Measurements from ENCODE around the gene UGDH.

The UGDH gene

DNA sequence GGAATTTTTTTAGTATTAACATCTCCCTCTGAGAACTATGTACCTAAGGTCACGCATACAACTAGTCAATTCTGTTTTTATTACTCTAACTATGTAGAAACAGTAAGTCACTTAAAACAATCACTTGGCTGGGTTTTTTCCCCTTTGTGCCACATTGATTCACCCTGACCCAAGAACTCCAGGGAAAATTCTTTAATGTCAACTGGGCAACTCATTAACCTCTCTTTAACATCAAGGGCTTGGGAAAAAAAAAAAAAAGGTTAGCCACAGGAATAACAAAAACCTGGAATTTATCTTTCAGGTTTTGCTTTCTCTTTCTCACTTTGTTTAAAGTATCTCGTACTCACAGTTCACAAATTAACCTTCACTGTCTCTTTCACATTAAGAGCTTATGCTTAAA lies 76.6 kb downstream of the UGDH start:
- Histone ChIP-seq H3K79me2 (ENCODE audit: insufficient read depth, low read length) (no peaks in the 10 kb centered on the region), H3K27me3 (ENCODE audit: low read length) (no peaks in the 10 kb centered on the region), H3K9ac (ENCODE audit: low read length) (no peak overlapping the region), H3K4me2 (ENCODE audit: low read depth, low read length, poor library complexity, severe bottlenecking) (no peak overlapping the region), H3K4me3 (ENCODE audit: insufficient read depth, low read length, poor library complexity, severe bottlenecking) (no peak overlapping the region), H3F3A (ENCODE audit: insufficient read depth) (peaks cover 81% of the 10 kb centered on the region), H3K9me2 (replicated peaks; ENCODE audit: insufficient read depth, low read length) (no peaks in the 10 kb centered on the region), H3K9me3 (ENCODE audit: insufficient read depth, low read length) (no peaks in the 10 kb centered on the region), H4K20me1 (ENCODE audit: low read depth, low read length) (peaks cover 16% of the 10 kb centered on the region), H2AFZ (ENCODE audit: low read depth, low read length, severe bottlenecking) (no peak overlapping the region), H3K27ac (ENCODE audit: low read depth, low read length) (no peak overlapping the region), H3K36me3 (ENCODE audit: low read length) (peaks cover 46% of the 10 kb centered on the region)
- TF ChIP-seq, protein P1, sequence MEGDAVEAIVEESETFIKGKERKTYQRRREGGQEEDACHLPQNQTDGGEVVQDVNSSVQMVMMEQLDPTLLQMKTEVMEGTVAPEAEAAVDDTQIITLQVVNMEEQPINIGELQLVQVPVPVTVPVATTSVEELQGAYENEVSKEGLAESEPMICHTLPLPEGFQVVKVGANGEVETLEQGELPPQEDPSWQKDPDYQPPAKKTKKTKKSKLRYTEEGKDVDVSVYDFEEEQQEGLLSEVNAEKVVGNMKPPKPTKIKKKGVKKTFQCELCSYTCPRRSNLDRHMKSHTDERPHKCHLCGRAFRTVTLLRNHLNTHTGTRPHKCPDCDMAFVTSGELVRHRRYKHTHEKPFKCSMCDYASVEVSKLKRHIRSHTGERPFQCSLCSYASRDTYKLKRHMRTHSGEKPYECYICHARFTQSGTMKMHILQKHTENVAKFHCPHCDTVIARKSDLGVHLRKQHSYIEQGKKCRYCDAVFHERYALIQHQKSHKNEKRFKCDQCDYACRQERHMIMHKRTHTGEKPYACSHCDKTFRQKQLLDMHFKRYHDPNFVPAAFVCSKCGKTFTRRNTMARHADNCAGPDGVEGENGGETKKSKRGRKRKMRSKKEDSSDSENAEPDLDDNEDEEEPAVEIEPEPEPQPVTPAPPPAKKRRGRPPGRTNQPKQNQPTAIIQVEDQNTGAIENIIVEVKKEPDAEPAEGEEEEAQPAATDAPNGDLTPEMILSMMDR (IDR thresholded peaks at IDR 0.05; ENCODE audit: insufficient read depth, low read length, poor library complexity, severe bottlenecking): no peak

Data from SU-DHL-6 (cell line).